T follicular helper cell (primary cell): Measurements from ENCODE around the gene EHBP1L1.
"Not testable (repeated sequence)": the region's sequence is repeated elsewhere in the genome, so short reads cannot be mapped to it uniquely, and the experiment has no call there.

Experiments
- DNase-seq: peaks from one replicate; pipeline ENCODE4 v3.0.0-alpha.2; 2020; ENCODE audit warnings: low read depth

Gene EHBP1L1

GRCh38 chr11:65560555-65561418 lies 15.1 kb upstream of the EHBP1L1 start:
- no peak for DNase-seq

GRCh38 chr11:65562020-65562419 lies 13.8 kb upstream of the EHBP1L1 start:
- DNase-seq = no peak

- DNase-seq = no peak
Measured at GRCh38 chr11:65562788-65563187, 13.1 kb upstream of the EHBP1L1 start.

GRCh38 chr11:65563601-65564000 lies 12.3 kb upstream of the EHBP1L1 start:
- no peak for DNase-seq

GRCh38 chr11:65564879-65565559 lies 10.8 kb upstream of the EHBP1L1 start:
- DNase-seq = not testable (repeated sequence)

- DNase-seq = no peak
Measured at GRCh38 chr11:65565624-65566453, 10.0 kb upstream of the EHBP1L1 start.

GRCh38 chr11:65569164-65569972 lies 6.5 kb upstream of the EHBP1L1 start:
- DNase-seq = peak; percentile 59

GRCh38 chr11:65569973-65570918 lies 5.6 kb upstream of the EHBP1L1 start, which contains the start of gene ZNRD2:
Gene ZNRD2, plus strand, starts transcription at chr11:65570477. Its CDS starts 15 bp downstream, at chr11:65570492.
- DNase-seq = peak; percentile 97

GRCh38 chr11:65571420-65571819 lies 4.4 kb upstream of the EHBP1L1 start:
- DNase-seq = no peak

GRCh38 chr11:65571940-65572339 lies 3.9 kb upstream of the EHBP1L1 start:
- DNase-seq = no peak

GRCh38 chr11:65572356-65573051 lies 3.3 kb upstream of the EHBP1L1 start, which contains the start of gene FAM89B:
Gene FAM89B, plus strand, starts transcription at chr11:65572538. Its CDS starts 132 bp downstream, at chr11:65572670.
- peak; percentile 82 for DNase-seq

GRCh38 chr11:65573391-65574079 lies 2.3 kb upstream of the EHBP1L1 start:
- no peak for DNase-seq

- DNase-seq = peak; percentile 70
Measured at GRCh38 chr11:65574109-65574810, 1.6 kb upstream of the EHBP1L1 start.

GRCh38 chr11:65574811-65575567 lies 864 bp upstream of the EHBP1L1 start:
- DNase-seq = no peak

GRCh38 chr11:65576232-65576866 lies 496 bp downstream of the EHBP1L1 start:
- no peak for DNase-seq

- DNase-seq = no peak
Measured at GRCh38 chr11:65576867-65577755, 1.3 kb downstream of the EHBP1L1 start.
